ENCODE measurements around the gene YJEFN3.
A peak's percentile ranks its signal among the peaks of the same experiment; 100 is the strongest.

Gene YJEFN3, protein sequence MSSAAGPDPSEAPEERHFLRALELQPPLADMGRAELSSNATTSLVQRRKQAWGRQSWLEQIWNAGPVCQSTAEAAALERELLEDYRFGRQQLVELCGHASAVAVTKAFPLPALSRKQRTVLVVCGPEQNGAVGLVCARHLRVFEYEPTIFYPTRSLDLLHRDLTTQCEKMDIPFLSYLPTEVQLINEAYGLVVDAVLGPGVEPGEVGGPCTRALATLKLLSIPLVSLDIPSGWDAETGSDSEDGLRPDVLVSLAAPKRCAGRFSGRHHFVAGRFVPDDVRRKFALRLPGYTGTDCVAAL

DNA sequence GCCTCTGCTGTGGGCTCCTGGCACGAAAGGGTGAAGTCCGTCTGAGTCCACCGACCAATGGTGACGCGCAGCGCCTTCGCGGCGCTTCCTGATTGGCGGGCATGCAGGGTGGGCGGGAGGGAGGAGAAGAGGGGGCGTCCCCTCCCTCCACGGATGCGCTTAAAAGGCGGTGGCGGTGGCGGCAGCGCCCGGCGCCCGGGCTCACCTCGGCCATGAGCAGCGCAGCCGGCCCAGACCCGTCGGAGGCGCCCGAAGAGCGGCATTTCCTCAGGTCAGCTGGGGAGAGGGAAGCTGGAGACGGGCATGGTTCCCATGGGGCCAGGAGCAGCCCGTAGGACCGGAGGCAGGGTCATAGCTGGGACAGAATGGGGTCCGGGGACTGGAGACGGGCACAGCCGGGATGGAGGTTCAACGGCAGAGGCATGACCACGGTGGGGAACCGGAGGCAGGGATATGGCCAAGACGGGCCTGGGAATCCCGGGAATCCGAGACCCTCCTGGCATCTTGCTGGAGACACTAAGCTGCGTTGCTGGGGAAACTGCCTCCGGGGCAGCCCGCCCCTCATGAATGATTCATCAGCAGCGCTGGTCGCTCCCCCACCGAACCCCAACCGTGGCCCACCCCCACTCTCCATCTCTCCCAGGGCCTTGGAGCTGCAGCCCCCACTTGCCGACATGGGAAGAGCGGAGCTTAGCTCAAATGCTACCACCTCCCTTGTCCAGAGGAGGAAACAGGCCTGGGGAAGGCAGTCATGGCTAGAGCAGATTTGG, at the start of gene YJEFN3:
YJEFN3 (plus strand) TSS at position 191 of the 770 bp plus-strand sequence; CDS start at position 213, 22 bp downstream.
- no peak for DNase-seq (ENCODE audit: low read depth in 2 of 3, low spot score in 2 of 3)

DNA sequence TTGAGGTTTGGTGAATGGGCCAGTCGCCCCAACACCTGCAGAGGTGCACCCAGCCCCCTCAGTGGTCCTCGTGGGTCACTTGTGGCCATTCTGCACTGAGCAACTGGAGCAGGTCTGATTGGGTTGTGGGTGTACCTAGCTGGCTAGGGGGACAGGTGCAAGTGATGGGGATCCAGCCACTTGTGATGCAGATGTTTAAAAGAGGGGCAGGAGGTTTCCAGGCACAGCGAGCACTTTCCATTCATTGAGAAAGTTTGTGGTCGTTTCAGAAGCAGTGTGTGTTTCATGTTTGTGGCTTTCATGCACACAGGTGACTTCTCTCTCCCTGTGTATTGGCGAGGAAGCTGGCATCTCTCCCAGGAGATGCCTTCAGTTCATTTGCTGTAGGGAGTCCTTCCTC, 48.0 kb upstream of the YJEFN3 start:
- DNase-seq (ENCODE audit: low read depth in 2 of 3, low spot score in 2 of 3): no peak

DNA sequence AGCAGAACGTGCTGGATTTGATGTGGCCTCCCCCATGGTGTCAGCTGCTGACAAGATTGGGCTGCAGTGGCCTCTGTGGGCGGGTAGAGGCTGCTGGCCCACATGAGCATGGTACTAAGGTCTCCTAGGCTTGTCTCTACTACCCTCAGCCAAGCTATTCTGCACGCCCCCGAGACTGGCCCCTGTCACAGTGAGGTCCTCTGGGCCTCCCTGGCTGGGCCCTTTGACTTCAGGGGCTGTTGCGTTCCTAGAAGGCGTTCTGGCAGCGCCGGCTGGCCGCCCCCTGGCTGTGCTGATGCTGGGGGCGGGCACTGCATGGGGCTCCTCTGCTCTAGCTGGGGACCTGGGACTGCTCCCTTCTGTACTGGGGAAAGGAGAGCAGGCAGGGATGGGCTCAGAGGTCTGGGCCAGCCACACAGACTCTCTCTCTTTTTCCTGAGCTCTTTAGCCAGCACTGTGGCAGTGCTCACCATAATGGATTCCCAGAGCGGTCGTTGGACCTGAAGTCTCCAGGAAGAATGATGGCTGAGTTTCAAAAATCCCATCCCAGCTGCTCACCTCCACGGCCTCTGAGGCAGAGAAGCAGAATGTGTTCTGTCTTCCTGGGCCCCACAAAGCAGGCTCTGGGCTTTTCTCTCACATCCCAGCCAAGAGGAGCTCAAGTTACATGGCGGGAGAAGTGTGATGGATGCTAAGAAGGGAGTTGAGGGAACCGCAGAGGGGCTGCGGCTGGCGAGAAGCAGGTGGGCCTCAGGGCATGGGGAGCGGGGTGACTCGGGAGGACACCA, 45.7 kb upstream of the YJEFN3 start:
- no peak for DNase-seq (ENCODE audit: low read depth in 2 of 3, low spot score in 2 of 3)

DNA sequence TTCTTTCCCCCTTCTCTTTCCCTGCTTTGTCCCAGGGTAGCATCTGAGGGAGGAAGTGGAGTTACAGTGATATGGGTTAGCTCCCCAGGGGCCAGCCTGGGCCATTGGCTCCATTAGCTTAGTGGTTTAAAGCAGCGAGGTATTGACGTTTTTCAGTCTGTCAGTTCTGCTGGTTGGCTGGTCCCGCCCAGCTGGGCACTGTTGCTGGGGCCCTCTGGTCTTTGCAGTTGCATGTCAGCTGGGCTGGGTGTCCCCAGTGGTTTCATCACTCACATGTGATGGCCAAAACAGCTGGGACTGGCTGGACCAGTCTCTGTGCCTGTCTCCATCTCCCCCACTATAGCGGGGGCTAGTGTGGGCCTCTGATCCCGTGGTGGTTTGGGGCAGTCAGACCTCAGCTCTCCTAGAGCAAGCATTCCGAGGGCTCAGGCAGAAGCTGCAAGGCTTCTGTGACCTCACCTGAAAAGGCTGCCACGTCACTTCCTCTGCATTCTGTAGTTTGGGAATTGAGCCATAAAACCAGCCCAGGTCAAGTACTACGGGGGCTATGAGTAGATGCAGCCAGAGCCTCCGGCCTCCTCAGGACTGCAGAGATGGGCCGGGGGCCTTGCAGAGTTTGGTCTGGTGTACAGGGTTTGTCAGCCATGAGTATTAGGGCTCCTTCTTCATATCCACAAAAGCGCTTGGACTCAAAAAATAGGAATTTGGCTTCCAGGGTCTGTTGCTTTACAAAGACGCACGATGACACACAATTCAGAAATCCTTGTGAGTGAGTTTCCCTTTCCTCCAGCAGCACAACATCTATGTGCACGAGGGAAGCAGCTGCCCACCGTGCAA, 43.3 kb upstream of the YJEFN3 start:
- DNase-seq (ENCODE audit: low read depth in 2 of 3, low spot score in 2 of 3): no peak

DNA sequence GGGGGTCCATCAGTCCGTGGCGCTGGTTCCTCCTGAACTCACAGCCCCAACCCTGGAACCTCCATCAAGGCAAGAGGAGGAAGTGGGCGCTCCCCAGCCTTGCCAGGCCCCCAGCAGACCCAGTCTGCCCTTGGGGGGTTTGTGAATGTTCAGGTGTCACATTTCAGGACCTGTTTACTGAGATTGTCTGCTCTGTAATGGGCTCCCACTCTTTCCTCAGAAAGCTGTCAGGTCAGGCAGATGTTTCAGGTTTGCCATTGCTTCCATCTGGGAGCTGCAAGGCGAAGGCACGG, 42.8 kb upstream of the YJEFN3 start:
- DNase-seq (ENCODE audit: low read depth in 2 of 3, low spot score in 2 of 3): no peak

DNA sequence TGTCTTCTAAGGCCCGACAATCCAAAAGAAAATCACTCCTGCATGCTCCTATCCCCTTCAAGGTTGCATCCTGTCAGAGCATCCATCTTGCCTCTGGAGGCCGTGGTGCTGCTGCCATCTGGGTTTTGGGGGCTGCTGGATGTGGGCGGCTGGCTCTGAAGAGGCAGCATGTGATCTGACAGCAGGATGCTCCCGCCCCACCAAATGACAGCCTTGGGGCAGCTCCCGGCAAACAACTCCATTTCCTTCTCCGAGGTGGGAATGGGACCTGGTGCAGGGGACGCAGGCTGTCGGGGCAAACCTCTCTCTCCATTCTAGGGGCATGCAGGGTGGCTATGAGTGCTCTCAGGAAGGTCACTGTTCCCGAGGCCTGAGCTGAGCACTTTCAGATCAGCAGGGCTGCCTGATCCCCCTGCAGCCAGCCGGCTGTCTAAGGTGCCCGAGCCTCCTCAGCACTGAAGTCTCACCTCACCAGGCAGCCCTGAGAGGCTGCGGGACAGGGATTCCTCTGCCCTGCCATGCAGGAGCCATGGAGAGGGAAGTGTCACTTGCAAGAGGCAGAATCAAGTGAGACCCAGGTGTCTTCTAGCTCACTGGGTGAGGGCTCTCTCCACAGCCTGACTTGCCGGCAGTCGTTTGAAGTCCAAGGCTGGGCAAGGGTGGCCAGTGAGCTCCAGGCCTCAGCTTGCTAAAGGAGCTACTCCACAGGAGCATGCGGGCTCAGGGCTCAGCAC, 42.2 kb upstream of the YJEFN3 start:
- no peak for DNase-seq (ENCODE audit: low read depth in 2 of 3, low spot score in 2 of 3)

DNA sequence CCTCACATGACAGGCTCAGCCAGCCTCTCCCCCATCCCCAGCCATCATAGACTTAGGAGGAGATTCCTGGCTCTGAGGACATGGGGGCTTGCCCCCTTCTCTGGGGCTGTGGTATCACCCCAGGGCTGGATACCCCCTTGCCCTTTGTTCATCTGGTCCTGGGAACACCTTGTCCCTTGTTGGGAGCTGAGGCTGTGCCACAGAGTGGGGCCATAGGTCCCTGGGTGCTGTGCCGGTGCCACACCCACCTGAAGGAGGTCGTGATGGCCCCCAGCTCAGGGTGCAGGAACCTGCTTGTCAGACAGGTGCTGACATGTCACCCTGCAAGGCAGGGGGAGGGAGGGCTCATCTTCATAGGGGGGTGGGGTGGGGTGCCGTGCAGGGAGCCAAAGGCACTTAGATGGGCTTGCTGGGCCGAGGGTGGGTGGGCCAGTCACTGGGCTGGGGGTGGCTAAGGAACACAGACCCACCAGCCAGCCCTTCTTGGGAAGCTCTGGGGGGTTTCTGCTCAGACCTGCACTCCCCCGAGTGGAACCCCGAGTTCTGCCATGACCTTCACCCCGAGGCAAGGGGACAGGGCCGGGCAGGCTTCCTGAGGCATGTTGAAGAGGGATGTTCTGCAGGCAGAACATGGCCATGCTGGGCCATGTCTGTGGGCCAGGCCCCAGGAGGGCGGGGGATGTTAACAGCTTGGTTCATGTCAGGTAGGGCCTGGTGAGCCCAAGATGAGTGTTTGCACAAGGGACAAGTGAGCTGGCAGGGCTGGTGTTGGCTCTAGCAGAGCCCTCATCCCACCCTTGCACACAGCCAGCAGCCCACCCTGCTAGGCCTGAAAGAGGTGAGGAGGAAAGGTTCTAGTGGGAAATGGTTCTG, 41.4 kb upstream of the YJEFN3 start:
- DNase-seq (ENCODE audit: low read depth in 2 of 3, low spot score in 2 of 3): no peak

DNA sequence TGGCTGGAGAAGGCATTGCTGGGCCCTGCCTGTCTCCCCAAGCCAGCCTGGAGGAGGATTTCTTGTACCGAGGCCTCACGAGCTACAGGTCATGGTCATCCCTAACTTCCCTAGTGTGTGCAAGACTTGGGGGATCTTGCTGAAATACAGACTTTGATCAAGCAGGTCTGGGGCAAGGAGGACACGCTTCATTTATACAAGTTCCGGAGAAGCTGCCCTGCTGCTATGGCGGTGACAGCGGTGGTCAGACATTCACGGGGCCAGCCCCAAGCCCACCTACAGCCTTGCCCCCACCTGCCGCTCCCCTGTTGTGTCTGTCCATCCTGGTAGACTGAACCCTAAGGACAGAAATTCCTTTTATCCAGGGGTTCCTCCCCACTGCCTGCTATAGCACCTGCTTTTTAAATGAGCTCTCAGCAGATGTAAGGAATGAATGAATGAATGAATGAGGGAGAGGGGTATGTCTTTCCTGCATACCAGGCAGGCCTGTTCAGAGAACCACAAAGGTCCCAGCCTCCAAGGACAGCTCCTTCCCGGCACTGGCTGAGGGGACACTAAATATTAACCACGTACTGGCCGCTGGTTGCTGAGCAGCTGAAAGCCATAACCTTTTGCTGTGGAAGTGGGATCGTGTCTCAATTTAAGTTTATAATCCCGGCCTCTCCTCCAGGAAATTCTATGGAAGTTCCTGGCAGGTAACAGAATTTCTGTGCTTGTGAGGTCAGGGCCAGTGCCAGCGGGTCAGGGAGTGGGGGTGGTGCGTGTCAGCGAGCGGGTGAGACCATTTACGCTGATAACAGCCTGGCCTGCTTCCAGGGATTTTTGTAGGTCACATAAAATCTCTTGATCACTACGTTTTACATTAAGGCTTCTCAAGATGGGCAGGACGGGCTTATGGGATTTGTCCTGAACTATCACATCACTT, 40.5 kb upstream of the YJEFN3 start:
- no peak for DNase-seq (ENCODE audit: low read depth in 2 of 3, low spot score in 2 of 3)

DNA sequence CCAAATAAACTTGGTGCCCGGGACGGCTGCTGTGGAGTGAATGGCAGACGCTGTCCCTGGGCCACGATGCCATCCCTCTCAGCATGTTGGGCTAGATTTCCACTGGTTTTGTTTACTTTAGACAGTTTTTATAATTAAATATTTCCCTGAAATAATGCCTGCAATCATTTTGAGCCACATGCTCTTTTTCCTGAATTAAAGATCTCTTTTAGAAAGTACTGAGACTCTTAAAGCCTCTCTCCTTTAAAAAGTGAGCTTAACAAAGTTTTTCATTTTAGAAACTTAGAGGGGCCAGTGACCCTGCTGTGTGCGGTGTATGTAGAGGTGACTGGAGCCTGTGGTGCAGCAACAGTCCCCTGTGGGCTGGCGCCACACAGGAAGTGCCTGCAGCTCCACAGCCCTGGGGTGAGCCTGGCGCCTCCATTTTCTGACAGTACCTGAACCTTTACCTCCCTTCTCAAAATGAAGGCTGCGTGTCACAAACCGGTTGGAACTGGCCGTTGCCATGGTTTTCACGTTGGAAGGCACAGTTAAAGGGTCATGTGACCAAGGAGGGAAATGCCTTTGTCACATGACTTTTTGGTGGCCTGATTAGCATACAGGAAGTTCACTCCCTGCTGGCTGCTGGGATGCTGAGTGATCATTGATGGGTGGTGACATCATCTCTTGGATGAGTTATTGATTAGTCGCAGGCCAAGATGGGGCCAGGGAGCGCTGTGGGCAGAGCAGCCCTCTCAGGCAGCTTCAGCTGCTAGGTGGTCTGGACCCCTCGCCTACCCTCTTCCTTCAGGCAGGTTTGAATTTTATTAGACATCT, 39.6 kb upstream of the YJEFN3 start:
- DNase-seq (ENCODE audit: low read depth in 2 of 3, low spot score in 2 of 3): peak; percentile 29 to 67 (median 57)

DNA sequence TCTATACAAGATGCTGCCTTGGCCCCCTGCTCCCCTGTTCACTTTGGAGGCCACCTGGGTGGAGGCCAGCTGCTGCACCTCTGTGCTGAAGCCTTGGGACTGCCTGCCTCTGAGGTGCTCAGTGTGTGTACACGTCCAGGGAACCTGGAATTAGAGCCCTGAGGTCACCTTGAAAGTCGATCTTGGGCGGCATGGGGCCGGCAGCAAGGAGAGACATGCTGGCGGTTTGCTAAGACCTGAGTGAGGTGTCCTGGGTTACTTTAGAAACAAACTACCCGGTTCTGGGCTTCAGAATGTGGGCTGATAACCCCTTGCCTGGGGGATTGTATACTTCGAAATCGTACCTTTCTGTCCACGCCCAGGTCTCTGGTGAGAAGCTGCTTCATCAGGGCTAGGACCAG, 38.9 kb upstream of the YJEFN3 start:
- DNase-seq (ENCODE audit: low read depth in 2 of 3, low spot score in 2 of 3): no peak

DNA sequence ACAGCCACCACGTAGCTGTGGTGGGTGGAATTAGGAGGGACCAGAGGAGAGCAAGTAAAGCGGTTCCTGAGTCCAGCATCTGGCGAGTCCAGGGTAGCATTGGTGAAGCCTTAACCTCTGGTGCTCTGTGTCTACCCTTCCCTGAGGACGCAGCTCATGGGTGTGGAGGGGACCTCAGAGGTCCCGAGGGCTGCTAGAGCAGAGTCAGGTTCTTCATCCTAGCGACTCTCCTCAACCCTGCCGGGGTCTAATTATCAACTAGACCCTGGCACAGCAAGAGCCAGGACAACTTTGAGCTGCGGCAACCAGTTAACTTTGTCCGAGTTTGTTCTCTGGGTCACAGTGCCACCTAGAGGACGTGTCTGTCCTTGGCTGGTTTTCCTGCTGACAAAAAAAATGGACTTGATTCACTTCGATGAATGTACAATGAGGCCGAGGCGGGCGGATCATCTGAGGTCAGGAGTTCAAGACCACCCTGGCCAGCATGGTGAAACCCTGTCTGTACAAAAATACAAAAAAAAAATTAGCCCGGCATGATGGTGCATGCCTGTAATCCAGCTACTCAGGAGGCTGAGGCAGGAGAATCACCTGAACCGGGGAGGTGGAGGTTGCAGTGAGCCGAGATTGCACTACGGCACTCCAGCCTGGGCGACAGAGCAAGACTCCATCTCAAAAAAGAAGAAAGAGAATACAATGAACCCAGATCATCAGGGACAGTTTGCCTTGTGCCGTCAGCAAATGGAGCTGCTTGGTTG, 38.3 kb upstream of the YJEFN3 start:
- peak; percentile 46 to 69 (median 54) for DNase-seq (ENCODE audit: low read depth in 2 of 3, low spot score in 2 of 3)

DNA sequence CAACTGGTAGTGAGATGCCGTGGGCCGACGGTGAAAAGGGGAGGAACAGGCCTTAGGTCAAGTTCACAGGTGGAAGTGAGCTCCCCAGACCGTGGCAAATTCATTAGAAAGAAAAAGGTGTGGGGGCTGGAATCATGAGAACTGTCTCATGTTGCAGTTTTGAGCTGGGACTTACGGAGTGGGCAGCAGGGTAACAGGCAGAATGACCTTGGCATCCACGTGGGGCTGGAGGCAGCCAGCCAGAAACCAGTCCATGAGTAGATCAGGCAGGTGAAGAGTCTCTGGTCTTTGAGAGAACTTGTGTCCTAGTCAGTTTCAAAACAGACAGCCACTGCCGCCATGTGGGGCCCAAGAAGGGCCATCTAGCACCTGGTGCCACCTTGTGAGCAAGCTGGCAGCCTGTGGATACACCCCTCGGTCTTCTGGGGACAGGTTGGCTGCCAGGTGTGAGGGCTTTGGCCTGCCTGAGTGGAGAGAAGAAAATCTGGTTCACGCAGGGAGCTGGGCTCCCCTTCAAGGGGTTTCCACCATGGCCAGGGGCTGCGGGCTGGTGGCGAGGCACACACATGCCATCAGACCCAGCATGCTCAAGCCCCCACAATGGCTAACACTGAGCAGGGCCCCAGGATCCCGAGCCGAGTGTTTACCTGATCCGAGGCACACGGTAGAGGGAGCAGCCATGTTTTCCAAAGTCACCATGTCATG, 37.2 kb upstream of the YJEFN3 start:
- no peak for DNase-seq (ENCODE audit: low read depth in 2 of 3, low spot score in 2 of 3)

DNA sequence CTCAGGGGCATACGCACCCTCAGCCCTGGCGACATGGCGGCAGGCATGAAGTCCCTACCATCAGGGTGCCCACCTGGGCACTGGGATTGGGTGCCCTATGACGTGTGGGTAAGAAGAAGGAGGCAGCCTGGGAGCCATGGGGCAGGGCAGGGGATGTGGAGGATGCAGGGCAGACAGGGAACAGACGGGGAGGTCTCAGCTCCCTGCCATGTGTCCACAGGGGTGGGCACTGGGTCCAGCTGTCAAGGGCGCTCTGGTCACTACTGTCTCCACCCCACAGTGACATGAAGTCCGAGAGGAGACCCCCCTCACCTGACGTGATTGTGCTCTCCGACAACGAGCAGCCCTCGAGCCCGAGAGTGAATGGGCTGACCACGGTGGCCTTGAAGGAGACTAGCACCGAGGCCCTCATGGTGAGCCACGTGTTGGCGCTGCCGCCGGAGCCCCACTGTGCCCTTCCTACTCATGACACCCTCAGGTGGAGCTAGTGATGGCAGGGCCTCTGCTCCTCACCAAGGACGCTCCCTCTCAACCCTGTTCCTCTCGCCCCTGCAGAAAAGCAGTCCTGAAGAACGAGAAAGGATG, 36.6 kb upstream of the YJEFN3 start:
- DNase-seq (ENCODE audit: low read depth in 2 of 3, low spot score in 2 of 3): no peak

DNA sequence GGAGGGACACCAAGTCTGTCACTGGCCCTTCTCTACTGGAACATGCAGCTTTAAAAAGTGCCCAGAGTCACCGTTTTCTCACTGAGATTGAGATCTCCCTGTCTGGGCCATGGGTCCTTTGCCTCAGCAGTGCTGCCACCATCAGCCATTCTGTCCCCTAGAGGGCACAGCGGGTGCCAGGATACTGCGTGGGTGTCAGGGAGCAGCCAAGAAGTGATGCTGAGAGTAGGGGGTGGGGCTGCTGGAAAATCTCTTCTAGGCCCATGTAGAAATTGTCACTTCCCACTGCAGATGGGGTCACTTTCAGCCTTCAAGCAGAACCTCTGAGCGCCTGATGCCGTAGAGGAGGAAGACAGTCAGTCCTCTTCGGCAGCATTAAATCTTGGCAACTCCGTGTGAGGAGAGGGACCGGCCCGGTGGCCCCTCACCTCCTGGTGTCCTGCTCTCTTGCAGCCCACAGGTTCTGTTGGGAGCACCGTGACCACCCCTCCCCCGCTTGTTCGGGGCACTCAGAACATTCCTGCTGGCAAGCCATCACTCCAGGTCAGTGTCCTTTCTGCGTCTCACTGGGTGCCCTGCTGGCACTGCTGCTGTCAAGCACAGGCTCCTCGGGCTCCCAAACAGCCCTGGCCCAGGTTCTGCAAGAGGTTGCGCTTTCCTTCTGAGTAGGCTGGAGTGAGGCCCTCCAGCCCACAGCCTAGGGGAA, 34.7 kb upstream of the YJEFN3 start:
- DNase-seq (ENCODE audit: low read depth in 2 of 3, low spot score in 2 of 3): no peak

All from activated CD8-positive, alpha-beta memory T cell treated with anti-CD3 and anti-CD28 coated beads for 48 hours (primary cell).